ENCODE results near the gene QRFP. TPM values are rescaled to one million over a fixed set of nuclear protein-coding genes. Genes with fewer than 3 reads are reported as not detected.

The QRFP gene
- total RNA-seq, 1 experiment from 2014 or later = not detected

- Histone ChIP-seq H3K9me2 (replicated peaks; ENCODE audit: low read length) (no peaks in the 10 kb centered on the region), H3K27me3 (ENCODE audit: low read length) (no peaks in the 10 kb centered on the region), H3K4me1 (ENCODE audit: insufficient read depth, low read length) (no peaks in the 10 kb centered on the region), H3K9me3 (ENCODE audit: low read length) (no peaks in the 10 kb centered on the region), H3K36me3 (ENCODE audit: low read depth, low read length) (peaks cover 5% of the 10 kb centered on the region; the same call in 1 of the 2 replicates), H4K20me1 (ENCODE audit: low read length) (no peaks in the 10 kb centered on the region), H3K27ac (ENCODE audit: low read length) (no peak overlapping the region), H3K9ac (ENCODE audit: low read length) (no peak overlapping the region), H3F3A (ENCODE audit: low read length, unreplicated experiment) (no peaks in the 10 kb centered on the region), H3K79me2 (ENCODE audit: low read length) (peaks cover 1% of the 10 kb centered on the region; the same call in 1 of the 2 replicates), H2AFZ (ENCODE audit: low read length) (no peak overlapping the region), H3K4me2 (ENCODE audit: low read length) (no peak overlapping the region), H3K4me3 (ENCODE audit: low read length) (no peak overlapping the region)
- no peak for DNase-seq
- POLR2A ChIA-PET (ENCODE audit: unreplicated experiment) = no interaction called here
- no TSS peak for BruUV-seq (replicated peaks)
- TF ChIP-seq EZH2phosphoT487 (IDR thresholded peaks at IDR 0.05; ENCODE audit: borderline replicate concordance, low read length) (no peak), EZH2 (IDR thresholded peaks at IDR 0.05; ENCODE audit: low read length, unreplicated experiment) (no peak), CTCF (conservative IDR thresholded peaks at IDR 0.05; ENCODE audit: low read depth, low read length) (no peak)
- CTCF ChIA-PET = no interaction called here
- intact Hi-C loops (cut with micrococcal nuclease) = no loop called here
- no peak for ATAC-seq
Observed at GRCh38 chr9:130872508-130872907, 24.1 kb downstream of the QRFP start.

GRCh38 chr9:130872093-130872492 is 24.5 kb downstream of the QRFP start:
- Histone ChIP-seq H3K27me3 (ENCODE audit: low read length) (no peaks in the 10 kb centered on the region), H3K79me2 (ENCODE audit: low read length) (peaks cover 5% of the 10 kb centered on the region; the same call in 1 of the 2 replicates), H3K27ac (ENCODE audit: low read length) (no peak overlapping the region), H3K9me2 (replicated peaks; ENCODE audit: low read length) (no peaks in the 10 kb centered on the region), H4K20me1 (ENCODE audit: low read length) (no peaks in the 10 kb centered on the region), H3K4me2 (ENCODE audit: low read length) (no peak overlapping the region), H3K9me3 (ENCODE audit: low read length) (no peaks in the 10 kb centered on the region), H2AFZ (ENCODE audit: low read length) (no peak overlapping the region), H3K9ac (ENCODE audit: low read length) (no peak overlapping the region), H3K36me3 (ENCODE audit: low read depth, low read length) (peaks cover 5% of the 10 kb centered on the region; the same call in 1 of the 2 replicates), H3K4me3 (ENCODE audit: low read length) (no peak overlapping the region), H3K4me1 (ENCODE audit: insufficient read depth, low read length) (no peaks in the 10 kb centered on the region), H3F3A (ENCODE audit: low read length, unreplicated experiment) (no peaks in the 10 kb centered on the region)
- no TSS peak for BruUV-seq (replicated peaks)
- intact Hi-C loops (cut with micrococcal nuclease) = no loop called here
- ChIA-PET CTCF (no interaction called here), POLR2A (ENCODE audit: unreplicated experiment) (no interaction called here)
- ATAC-seq = no peak
- no peak for DNase-seq
- TF ChIP-seq EZH2 (IDR thresholded peaks at IDR 0.05; ENCODE audit: low read length, unreplicated experiment) = no peak

DNA sequence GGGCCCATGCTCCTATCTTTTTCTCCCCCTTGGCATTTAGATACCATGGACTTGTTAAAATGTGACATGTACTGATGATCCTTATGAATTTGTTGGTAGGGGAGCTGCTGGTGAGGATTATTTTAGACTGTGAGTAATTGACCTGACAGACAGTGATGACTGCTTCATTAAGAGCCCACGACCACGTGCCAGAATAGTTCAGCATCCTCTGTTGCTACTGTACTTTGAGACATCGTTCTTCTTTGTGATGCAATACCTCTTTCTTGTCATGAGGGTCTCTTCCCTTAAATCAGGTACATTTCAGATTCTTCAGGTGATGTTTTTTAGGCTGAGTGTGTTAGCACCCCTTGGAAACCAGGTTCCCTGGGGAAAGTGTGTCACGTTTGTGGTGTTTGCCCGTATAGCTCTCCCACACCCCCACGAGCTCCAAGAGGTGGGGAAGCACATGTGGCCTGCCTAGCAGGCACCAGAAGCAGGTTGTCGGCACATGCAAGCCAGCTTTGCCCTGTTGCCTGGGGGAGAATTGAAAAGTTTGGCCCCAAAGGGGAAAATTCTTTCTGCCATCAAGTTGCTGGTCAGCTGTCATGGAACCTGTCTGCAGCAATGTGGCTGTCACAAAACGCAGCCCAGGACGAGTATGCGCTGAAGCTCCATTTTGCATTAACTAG is 25.1 kb downstream of the QRFP start:
- BruUV-seq (replicated peaks) = no TSS peak
- H4K20me1 ChIP-seq (ENCODE audit: low read length) = no peaks in the 10 kb centered on the region
- H3K9me2 ChIP-seq (replicated peaks; ENCODE audit: low read length) = no peaks in the 10 kb centered on the region
- no peak for TF ChIP-seq EZH2phosphoT487 (IDR thresholded peaks at IDR 0.05; ENCODE audit: borderline replicate concordance, low read length)
- TF ChIP-seq CTCF (conservative IDR thresholded peaks at IDR 0.05; ENCODE audit: low read depth, low read length) = no peak
- no peak for TF ChIP-seq EZH2 (IDR thresholded peaks at IDR 0.05; ENCODE audit: low read length, unreplicated experiment)
- H3F3A ChIP-seq (ENCODE audit: low read length, unreplicated experiment) = no peaks in the 10 kb centered on the region
- intact Hi-C loops (cut with micrococcal nuclease) = no loop called here
- ChIA-PET CTCF (no interaction called here), POLR2A (ENCODE audit: unreplicated experiment) (no interaction called here)
- H3K27me3 ChIP-seq (ENCODE audit: low read length) = no peaks in the 10 kb centered on the region
- H3K9me3 ChIP-seq (ENCODE audit: low read length) = no peaks in the 10 kb centered on the region
- H3K9ac ChIP-seq (ENCODE audit: low read length) = no peak overlapping the region
- no peak overlapping the region for H2AFZ ChIP-seq (ENCODE audit: low read length)
- no peaks in the 10 kb centered on the region for H3K4me1 ChIP-seq (ENCODE audit: insufficient read depth, low read length)
- H3K27ac ChIP-seq (ENCODE audit: low read length) = no peak overlapping the region
- peaks cover 8% of the 10 kb centered on the region; the same call in 1 of the 2 replicates for H3K79me2 ChIP-seq (ENCODE audit: low read length)
- H3K4me2 ChIP-seq (ENCODE audit: low read length) = no peak overlapping the region
- no peak for DNase-seq
- peaks cover 5% of the 10 kb centered on the region; the same call in 1 of the 2 replicates for H3K36me3 ChIP-seq (ENCODE audit: low read depth, low read length)
- no peak for ATAC-seq
- H3K4me3 ChIP-seq (ENCODE audit: low read length) = no peak overlapping the region
